HG03565 (cell line): ENCODE measurements around the gene MUC21.
"Not testable (repeated sequence)": the region's sequence is repeated elsewhere in the genome, so short reads cannot be mapped to it uniquely, and the experiment has no call there.

Experiments used
- ATAC-seq: cut with Tn5 transposase; IDR thresholded peaks from one replicate; pipeline ENCODE4 v1.9.1; 2021; ENCODE audit warnings: mild to moderate bottlenecking, moderate library complexity; ENCODE audit not compliant: unreplicated experiment

MUC21 gene

DNA sequence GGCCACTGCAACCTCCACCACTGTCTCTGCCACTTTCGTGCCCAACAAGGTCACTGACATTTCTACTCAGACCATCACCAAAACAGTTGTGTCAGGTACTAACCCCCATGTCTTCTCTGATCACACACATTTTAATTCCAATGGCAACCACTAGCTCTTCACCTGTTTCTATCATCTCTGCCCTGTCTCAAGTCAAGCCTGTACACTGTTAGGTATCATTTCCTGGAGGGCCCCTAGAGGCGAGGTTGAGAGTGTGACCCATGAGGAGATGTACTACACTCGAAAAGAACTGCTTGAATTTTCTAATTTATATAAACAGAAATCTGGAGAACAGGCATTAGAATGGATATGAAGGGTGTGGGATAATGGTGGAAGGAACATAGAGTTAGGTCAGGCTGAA, 17.4 kb upstream of the MUC21 start:
- ATAC-seq, result no peak

- ATAC-seq, result not testable (repeated sequence)
These were observed 14.3 kb upstream of the MUC21 start for GRCh38 chr6:30969171-30969570.

DNA sequence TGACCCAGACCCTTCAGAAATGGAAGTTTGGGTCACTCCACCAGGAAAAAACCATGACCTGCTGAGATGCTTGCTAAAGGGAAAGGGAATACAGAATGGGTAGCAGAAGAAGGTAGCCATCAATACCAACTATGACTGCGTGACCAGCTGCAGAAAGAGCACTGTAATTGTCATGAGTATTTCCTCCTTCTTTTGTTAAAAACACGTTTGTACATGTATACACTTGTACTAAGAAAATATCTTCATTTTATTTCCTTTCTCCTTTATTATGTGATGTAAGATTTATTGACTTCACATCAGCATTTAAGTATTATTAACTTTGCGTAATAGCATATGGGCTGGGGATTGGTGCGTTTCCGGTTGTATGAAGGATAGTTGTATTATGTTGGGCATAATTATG, 12.6 kb upstream of the MUC21 start:
- ATAC-seq, result no peak

DNA sequence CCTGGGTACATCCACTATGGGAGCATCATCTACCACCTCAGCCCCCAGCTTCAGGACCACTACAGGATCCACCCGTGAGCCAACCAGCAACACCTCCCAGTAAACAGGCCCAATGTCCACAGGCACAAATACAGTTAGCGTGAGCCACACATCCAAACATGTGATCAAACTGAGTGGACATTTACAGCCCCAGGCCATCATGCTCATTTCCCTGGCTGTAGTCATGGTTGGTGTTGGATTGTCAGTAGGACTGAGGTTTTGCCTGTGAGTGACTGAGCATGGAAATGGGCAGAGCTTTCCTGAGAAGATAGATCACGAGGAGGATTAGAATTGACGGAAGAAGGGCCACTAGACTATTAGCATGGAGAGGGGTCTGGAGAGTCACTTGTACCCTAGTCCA, 10.7 kb upstream of the MUC21 start:
- ATAC-seq, result no peak

DNA sequence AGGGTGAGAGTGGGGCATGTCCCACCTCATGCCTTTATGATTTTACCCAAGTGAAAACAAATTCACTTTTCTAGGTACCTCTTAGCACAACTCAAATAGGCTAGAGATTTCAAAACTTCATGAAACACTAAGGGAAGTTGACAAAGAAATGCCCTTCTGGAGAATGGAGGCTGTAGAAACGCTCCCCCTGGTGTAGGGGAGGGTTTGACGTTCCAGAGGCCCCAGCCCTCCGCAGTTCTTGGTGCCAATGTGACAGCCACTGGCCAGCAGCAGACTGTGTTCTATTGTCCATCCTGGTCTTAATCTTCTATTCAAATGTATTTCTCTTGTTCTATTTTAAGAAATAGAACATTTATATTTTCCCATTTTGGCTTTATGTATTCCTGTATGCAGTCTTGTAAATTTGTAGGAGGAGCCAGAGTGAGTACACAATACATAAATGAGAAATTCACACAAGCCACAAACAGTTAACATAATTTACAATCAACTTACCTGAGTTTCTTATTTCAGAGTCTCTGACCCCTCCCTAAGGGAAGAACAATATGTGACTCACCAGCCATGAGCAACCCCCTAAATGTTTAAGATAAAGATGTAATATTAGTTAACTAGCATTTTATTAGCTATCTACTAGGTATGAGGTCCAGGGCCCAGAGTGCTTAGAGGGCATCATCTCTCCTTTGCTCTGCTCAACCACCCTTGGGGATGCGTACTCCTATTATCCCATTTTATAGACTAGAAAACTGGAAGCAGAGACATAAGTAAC, 8.8 kb upstream of the MUC21 start:
- no peak for ATAC-seq

DNA sequence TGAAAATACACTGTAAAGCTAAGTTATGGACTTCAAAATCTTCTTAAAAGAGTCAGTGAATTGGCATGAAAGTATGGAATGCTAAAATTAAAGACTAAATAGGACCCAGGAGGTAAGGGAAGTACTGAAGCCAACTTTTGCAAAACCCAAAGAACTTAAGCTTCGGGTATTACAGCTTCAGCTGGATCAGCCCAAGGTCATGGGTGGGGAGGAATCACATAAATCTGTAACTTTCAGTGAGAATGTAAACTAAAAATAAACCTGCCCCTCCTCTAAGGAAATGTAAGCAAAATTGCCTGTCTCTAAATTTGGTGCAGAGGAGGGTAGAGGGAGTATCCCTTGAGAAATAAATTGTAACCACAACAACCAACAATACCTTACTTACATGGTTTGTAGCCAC, 4.4 kb upstream of the MUC21 start:
- no peak for ATAC-seq

- ATAC-seq, result no peak
These were observed 3.8 kb upstream of the MUC21 start for GRCh38 chr6:30979690-30980089.

GRCh38 chr6:30981942-30982772, 1.4 kb upstream of the MUC21 start:
- no peak for ATAC-seq

DNA sequence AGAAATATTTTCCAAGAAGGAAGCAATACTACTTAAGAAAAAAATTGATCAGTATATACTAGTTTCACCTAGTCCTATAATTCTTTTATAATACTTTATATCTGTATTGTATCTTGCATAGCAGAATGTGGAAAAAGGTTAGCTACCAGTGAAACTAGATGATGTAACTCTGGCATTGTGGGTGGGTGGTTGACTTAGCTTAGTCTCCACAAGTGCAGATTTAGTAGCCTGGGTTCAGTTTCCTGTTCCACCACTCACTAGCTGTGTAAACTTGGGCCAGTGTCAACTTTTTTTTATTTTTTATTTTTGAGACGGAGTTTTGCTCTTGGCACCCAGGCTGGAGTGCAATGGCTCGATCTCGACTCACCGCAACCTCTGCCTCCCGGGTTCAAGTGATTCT, 2.0 kb downstream of the MUC21 start:
- no peak for ATAC-seq

GRCh38 chr6:30987304-30987703, 3.8 kb downstream of the MUC21 start:
- no peak for ATAC-seq

DNA sequence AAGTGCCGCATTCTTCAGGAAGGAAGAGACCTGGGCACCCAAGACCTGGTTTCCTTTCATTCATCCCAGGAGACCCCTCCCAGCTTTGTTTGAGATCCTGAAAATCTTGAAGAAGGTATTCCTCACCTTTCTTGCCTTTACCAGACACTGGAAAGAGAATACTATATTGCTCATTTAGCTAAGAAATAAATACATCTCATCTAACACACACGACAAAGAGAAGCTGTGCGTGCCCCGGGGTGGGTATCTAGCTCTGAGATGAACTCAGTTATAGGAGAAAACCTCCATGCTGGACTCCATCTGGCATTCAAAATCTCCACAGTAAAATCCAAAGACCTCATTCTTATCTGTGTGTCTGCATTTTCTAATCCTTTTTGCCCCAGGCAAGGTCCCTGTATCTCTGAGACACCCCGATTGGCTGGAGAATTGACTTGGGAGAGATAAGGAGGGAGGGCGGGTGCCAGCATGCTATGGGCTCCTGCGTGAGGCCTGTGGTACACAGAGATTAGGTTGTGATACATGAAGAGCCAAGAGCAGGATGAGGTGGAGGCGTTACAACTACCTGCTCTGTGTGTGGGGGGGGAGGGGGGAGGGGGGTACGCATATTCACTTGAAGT, 4.8 kb downstream of the MUC21 start:
- ATAC-seq, result no peak

DNA sequence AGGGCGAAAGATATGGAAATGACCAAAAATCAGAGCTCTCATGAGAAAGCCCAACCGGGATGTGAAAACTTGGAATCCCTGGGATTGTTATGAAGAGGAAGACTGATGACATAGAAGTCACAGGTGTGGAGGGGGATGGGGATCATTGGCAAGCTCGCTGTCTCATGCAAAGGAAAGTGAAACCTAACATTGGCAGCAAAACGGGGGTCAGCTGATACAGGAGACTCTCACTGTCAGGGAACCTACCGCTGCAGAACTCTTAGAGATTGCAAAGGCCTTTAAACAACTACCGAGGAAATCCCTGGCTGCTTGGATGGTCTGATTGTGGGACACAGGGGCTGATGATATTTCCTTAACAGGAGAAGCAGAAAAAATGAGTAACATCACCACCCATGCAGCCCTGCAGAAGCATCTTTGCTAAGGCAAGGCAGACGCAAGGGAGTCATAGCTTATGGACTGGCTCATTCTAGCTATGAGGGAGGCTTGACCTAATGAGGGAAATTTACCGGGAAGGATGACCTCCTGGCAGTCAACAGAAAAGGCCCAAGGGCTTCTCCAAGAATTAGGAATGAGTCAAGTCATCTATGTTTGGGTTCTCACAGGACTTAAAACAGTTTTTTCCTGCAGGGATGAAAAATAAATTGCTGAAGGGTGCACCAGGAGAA, 7.0 kb downstream of the MUC21 start:
- ATAC-seq, result no peak

GRCh38 chr6:30991891-30992290, 8.4 kb downstream of the MUC21 start:
- ATAC-seq, result no peak

GRCh38 chr6:30997301-30997700, 13.8 kb downstream of the MUC21 start:
- ATAC-seq, result no peak

- ATAC-seq, result no peak
These were observed 15.3 kb downstream of the MUC21 start for GRCh38 chr6:30998785-30999184.

DNA sequence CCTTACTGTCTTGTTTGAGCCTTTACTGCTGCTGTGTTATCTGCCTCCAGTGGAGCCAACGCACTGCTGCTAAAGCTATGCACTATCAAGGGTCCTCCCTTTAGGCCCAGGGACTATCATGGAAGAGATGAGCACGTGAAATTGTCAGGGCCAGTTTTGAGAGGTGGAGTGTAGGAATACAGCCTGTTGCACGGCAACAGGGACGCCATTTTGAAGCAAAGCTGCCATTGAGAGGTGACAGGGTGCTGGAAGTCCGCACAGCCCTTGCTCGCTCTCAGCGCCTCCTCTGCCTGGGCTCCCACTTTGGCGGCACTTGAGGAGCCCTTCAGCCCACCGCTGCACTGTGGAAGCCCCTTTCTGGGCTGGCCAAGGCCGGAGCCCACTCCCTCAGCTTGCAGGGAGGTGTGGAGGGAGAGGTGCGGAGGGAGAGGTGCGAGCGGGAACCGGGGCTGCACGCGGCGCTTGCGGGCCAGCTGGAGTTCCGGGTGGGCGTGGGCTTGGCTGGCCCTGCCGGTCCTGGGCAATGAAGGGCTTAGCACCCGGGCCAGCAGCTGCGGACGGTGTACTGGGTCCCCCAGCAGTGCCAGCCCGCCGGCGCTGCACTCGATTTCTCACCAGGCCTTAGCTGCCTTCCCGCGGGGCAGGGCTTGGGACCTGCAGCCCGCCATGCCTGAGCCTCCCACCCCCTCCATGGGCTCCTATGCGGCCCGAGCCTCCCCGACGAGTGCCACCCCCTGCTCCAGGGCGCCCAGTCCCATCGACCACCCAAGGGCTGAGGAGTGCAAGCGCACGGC, 16.7 kb downstream of the MUC21 start:
- ATAC-seq, result not testable (repeated sequence)

GRCh38 chr6:31001281-31001888, 17.9 kb downstream of the MUC21 start:
- no peak for ATAC-seq

DNA sequence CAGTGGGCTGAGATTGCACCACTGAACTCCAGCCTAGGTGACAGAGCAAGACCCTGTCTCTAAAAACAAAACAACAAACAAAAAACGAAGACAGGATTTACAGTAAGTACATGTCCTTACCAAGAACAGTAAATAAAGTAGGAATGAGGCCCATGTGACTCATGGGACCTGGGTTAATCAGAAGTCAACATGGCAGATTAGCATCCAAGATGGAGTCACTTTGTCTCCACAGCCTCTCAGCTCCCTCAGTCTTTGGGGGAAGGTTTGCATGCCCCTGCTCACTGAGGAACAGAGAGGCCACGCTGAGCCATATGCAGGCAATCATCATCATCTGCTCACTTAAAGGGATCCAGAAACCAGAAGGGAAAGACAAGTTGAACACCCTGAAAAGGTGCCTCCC, 19.0 kb downstream of the MUC21 start:
- no peak for ATAC-seq

DNA sequence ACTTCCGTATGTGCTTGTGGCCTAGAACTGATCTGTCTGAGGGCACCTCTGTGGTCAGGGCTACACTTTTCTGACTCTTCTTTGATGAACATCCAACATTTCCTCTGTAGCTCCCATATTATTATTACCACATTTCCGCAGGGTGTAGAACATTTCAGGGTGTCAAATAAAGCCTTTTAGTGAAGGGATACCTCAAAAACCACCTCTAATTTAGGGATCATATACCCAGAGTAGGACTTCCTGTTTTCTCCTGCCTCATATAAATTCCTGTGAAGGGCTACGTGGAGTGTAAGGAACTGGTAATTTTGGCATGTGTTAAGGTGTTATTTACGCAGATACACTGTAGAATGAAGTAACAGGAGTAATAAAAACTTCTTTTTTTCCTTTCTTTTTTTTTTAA, 21.3 kb downstream of the MUC21 start:
- ATAC-seq, result no peak
